HG03575 (cell line): ENCODE measurements around the gene ARPC2.

Source experiments
- ATAC-seq: cut with Tn5 transposase; IDR thresholded peaks from one replicate; pipeline ENCODE4 v1.9.1; 2021; ENCODE audit not compliant: unreplicated experiment, insufficient number of reproducible peaks, low FRiP score; ENCODE audit errors: extremely low read depth

ARPC2 gene

GRCh38 chr2:218209078-218209477 lies 7.9 kb upstream of the ARPC2 start:
- ATAC-seq: no peak

GRCh38 chr2:218214116-218214515 lies 2.9 kb upstream of the ARPC2 start:
- ATAC-seq: no peak

- no peak for ATAC-seq
Observed at GRCh38 chr2:218216336-218216673, 684 bp upstream of the ARPC2 start.

- no peak for ATAC-seq
Observed at GRCh38 chr2:218217360-218218267, 625 bp downstream of the ARPC2 start.

- no peak for ATAC-seq
Observed at GRCh38 chr2:218218268-218219185, 1.5 kb downstream of the ARPC2 start.

- no peak for ATAC-seq
Observed at GRCh38 chr2:218219934-218220333, 2.9 kb downstream of the ARPC2 start.

- no peak for ATAC-seq
Observed at GRCh38 chr2:218221000-218221399, 4.0 kb downstream of the ARPC2 start.

GRCh38 chr2:218223046-218223445 lies 6.1 kb downstream of the ARPC2 start:
- ATAC-seq: no peak

GRCh38 chr2:218224186-218224585 lies 7.2 kb downstream of the ARPC2 start:
- ATAC-seq: no peak

- ATAC-seq: no peak
Observed at GRCh38 chr2:218226903-218227302, 9.9 kb downstream of the ARPC2 start.

GRCh38 chr2:218228366-218229090 lies 11.5 kb downstream of the ARPC2 start:
- ATAC-seq: no peak

GRCh38 chr2:218229239-218229638 lies 12.2 kb downstream of the ARPC2 start:
- ATAC-seq: peak; percentile 80

- no peak for ATAC-seq
Observed at GRCh38 chr2:218229851-218230250, 12.9 kb downstream of the ARPC2 start.

- ATAC-seq: no peak
Observed at GRCh38 chr2:218230882-218231281, 13.9 kb downstream of the ARPC2 start.

GRCh38 chr2:218233543-218233942 lies 16.6 kb downstream of the ARPC2 start:
- no peak for ATAC-seq

- ATAC-seq: no peak
Observed at GRCh38 chr2:218234521-218234920, 17.5 kb downstream of the ARPC2 start.

- no peak for ATAC-seq
Observed at GRCh38 chr2:218235017-218235416, 18.0 kb downstream of the ARPC2 start.

GRCh38 chr2:218236829-218237228 lies 19.8 kb downstream of the ARPC2 start:
- no peak for ATAC-seq

GRCh38 chr2:218238887-218239286 lies 21.9 kb downstream of the ARPC2 start:
- no peak for ATAC-seq
